K562 (cell line): ENCODE results near the gene CRB2. TPM values are rescaled to one million over a fixed set of nuclear protein-coding genes. Genes with fewer than 3 reads are reported as not detected.

Experiments
- ATF4 ChIP-seq: fragments of 450-650 bp; formaldehyde crosslinking; IDR thresholded peaks from 2 replicates; pipeline ENCODE4 v1.4.0; 2022; ENCODE audit warnings: mild to moderate bottlenecking, moderate library complexity
- BACH1 ChIP-seq: fragments of 200-800 bp; sonication (Bioruptor generic); IDR thresholded peaks from 2 replicates; pipeline ENCODE4 v1.6.1; 2016; ENCODE audit warnings: missing genetic modification characterization, missing compliant biosample characterization
- BCOR ChIP-seq: fragments of 450-650 bp; IDR thresholded peaks from 2 replicates; pipeline ENCODE4 v1.6.1; 2016
- BRD9 ChIP-seq: fragments of 450-650 bp; IDR thresholded peaks from 2 replicates; pipeline ENCODE4 v1.6.1; 2018; ENCODE audit warnings: low read depth; ENCODE audit not compliant: partially characterized antibody
- CC2D1A ChIP-seq: fragments of 450-650 bp; IDR thresholded peaks from 2 replicates; pipeline ENCODE4 v1.6.1; 2017; ENCODE audit warnings: mild to moderate bottlenecking
- CREB1 ChIP-seq, 2 experiments: sonication (generic) in 1 of 2; formaldehyde crosslinking in 1 of 2; IDR thresholded peaks; 2 replicates each; pipeline versions ENCODE4 v1.6.1 to v1.8.0; 2012 to 2022; ENCODE audit warnings: inconsistent platforms in 1 of 2, mild to moderate bottlenecking in 1 of 2, missing genetic modification reagents in 1 of 2, moderate library complexity in 1 of 2
- DNMT1 ChIP-seq: fragments of 450-650 bp; IDR thresholded peaks from 2 replicates; pipeline ENCODE4 v1.6.1; 2016; ENCODE audit warnings: antibody characterized with exemption, mild to moderate bottlenecking
- FOXM1 ChIP-seq, 2 experiments: fragments of 450-650 bp in 1 of 2; sonication (generic) in 1 of 2; formaldehyde crosslinking in 1 of 2; IDR thresholded peaks; 2 replicates each; pipeline versions ENCODE4 v1.6.1 to v1.9.0; 2017 to 2022; ENCODE audit warnings: low read depth in 2 of 2, mild to moderate bottlenecking in 2 of 2, missing genetic modification reagents in 1 of 2, moderate library complexity in 1 of 2
- KDM1A ChIP-seq, 2 experiments: fragments of 450-650 bp; IDR thresholded peaks; 2 replicates each; pipeline ENCODE4 v1.6.1; 2016; ENCODE audit warnings: mild to moderate bottlenecking in 2 of 2
- MIER1 ChIP-seq: fragments of 450-650 bp; IDR thresholded peaks from 2 replicates; pipeline ENCODE4 v1.6.1; 2016; ENCODE audit warnings: antibody characterized with exemption, mild to moderate bottlenecking, low read depth
- RBM25 ChIP-seq: fragments of 200-400 bp; formaldehyde crosslinking; IDR thresholded peaks from 2 replicates; pipeline ENCODE4 v1.6.1; 2018; ENCODE audit warnings: low read length, low read depth, moderate library complexity; ENCODE audit not compliant: severe bottlenecking
- SRF ChIP-seq, 2 experiments: fragments of 250-450, 450-650 bp in 1 of 2; sonication (Bioruptor Pico) in 1 of 2; sonication (generic) in 1 of 2; formaldehyde crosslinking; IDR thresholded peaks; 2 replicates each; pipeline versions ENCODE4 v1.5.0 to v1.5.1; 2020 to 2022; ENCODE audit warnings: mild to moderate bottlenecking in 1 of 2, missing genetic modification reagents in 1 of 2
- STAT5A ChIP-seq: IDR thresholded peaks from 2 replicates; pipeline ENCODE4 v1.6.1; 2012; ENCODE audit warnings: low read length, inconsistent platforms, borderline replicate concordance
- TGIF2 ChIP-seq: sonication (generic); formaldehyde crosslinking; IDR thresholded peaks from 2 replicates; pipeline ENCODE4 v1.8.1; 2022; ENCODE audit warnings: mild to moderate bottlenecking, missing genetic modification reagents, moderate library complexity
- ZBED1 ChIP-seq: IDR thresholded peaks from 2 replicates; pipeline ENCODE4 v1.6.1; 2014
- ZFP36 ChIP-seq: fragments of 150-350 bp; IDR thresholded peaks from 2 replicates; pipeline ENCODE4 v1.6.1; 2018; ENCODE audit warnings: low read length, low read depth; ENCODE audit not compliant: partially characterized antibody
- ZNF184 ChIP-seq: sonication (generic); formaldehyde crosslinking; IDR thresholded peaks from 2 replicates; pipeline ENCODE4 v1.5.0; 2020; ENCODE audit warnings: missing genetic modification reagents
- ZNF217 ChIP-seq: sonication (generic); formaldehyde crosslinking; IDR thresholded peaks from 2 replicates; pipeline ENCODE4 v1.8.0; 2022; ENCODE audit warnings: mild to moderate bottlenecking, missing genetic modification reagents
- ZNF282 ChIP-seq: sonication (generic); formaldehyde crosslinking; IDR thresholded peaks from 2 replicates; pipeline ENCODE4 v1.8.1; 2023; ENCODE audit warnings: missing genetic modification reagents
- ZSCAN29 ChIP-seq: fragments of 450-650 bp; IDR thresholded peaks from 2 replicates; pipeline ENCODE4 v1.6.1; 2017
- polyA plus RNA-seq, 8 experiments: library from polyadenylated mRNA; depleted of rRNA in 4 of 8; stranded (reverse) in 5 of 8; unstranded in 3 of 8; fragments of >200 nt; fragmentation: Nextera tagmentation in 2 of 8; fragmentation: Illumina TruSeq in 1 of 8; extraction: Ambion mirVana in 2 of 8; extraction: Trizol in 1 of 8; gene quantifications; 2 replicates each; pipeline versions ENCODE4 v1.2.1 to v1.2.3, GENCODE V29; 2011 to 2014; ENCODE audit warnings: inconsistent platforms in 1 of 8, missing spikeins in 1 of 8
- total RNA-seq, 7 experiments: library from RNA; depleted of rRNA in 6 of 7; stranded (reverse); fragments of >200 nt in 6 of 7; fragmentation: Illumina TruSeq in 2 of 7; extraction: Trizol in 2 of 7; gene quantifications; 2 replicates each; pipeline versions ENCODE4 v1.2.1 to v1.2.3, GENCODE V29; 2011 to 2021; ENCODE audit warnings: low replicate concordance in 1 of 7
- TF ChIP-seq, protein P1 (sequence below): fragments of 450-650 bp; IDR thresholded peaks from 2 replicates; pipeline ENCODE4 v1.6.1; 2016; ENCODE audit warnings: antibody characterized with exemption
- TF ChIP-seq, protein P2 (sequence below): fragments of 450-650 bp; IDR thresholded peaks from 2 replicates; pipeline ENCODE4 v1.6.1; 2017; ENCODE audit warnings: antibody characterized with exemption, mild to moderate bottlenecking
- TF ChIP-seq, protein P3 (sequence below): fragments of 250-450 bp; sonication (Bioruptor Pico); IDR thresholded peaks from 2 replicates; pipeline ENCODE4 v1.8.0; 2021; ENCODE audit warnings: borderline replicate concordance, mild to moderate bottlenecking, moderate library complexity; ENCODE audit not compliant: poor library complexity, severe bottlenecking

Gene CRB2
- total and polyA plus RNA-seq, 9 of the 15 experiments (the other 6 are each of a cell fraction or from before 2014, with no cell fraction given) = 0.13 to 1.2 (median 0.25) TPM; not detected in 2

- TF ChIP-seq, protein P1, sequence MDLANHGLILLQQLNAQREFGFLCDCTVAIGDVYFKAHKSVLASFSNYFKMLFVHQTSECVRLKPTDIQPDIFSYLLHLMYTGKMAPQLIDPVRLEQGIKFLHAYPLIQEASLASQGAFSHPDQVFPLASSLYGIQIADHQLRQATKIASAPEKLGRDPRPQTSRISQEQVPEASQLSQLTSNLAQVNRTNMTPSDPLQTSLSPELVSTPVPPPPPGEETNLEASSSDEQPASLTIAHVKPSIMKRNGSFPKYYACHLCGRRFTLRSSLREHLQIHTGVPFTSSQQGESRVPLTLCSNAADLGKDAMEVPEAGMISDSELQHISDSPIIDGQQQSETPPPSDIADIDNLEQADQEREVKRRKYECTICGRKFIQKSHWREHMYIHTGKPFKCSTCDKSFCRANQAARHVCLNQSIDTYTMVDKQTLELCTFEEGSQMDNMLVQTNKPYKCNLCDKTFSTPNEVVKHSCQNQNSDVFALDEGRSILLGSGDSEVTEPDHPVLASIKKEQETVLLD = no peak
- TF ChIP-seq ZNF184 (CRISPR knock-in tag) (no peak), BRD9 (no peak), MIER1 (no peak), STAT5A (no peak), RBM25 (peak; percentile 86), ZBED1 (no peak), DNMT1 (no peak), BACH1 (no peak), FOXM1 (IDR thresholded peaks at IDR 0.05; ENCODE audit: low read depth) (no peak), FOXM1 (CRISPR knock-in tag; IDR thresholded peaks at IDR 0.05; ENCODE audit: low read depth) (no peak), CREB1 (IDR thresholded peaks at IDR 0.05) (no peak), CREB1 (CRISPR knock-in tag; IDR thresholded peaks at IDR 0.05) (no peak), BCOR (peak; percentile 74; the same call in 1 of the 2 replicates), KDM1A (IDR thresholded peaks at IDR 0.05) (peak in 1 of 2 experiments; percentile 28; a peak in 1 of 4 replicates), ZNF282 (no peak), ATF4 (CRISPR knock-in tag) (no peak), TGIF2 (CRISPR knock-in tag) (no peak), ZFP36 (peak; percentile 73), ZSCAN29 (no peak), CC2D1A (no peak), ZNF217 (CRISPR knock-in tag) (no peak), SRF (CRISPR knock-in tag; IDR thresholded peaks at IDR 0.05) (no peak)
- TF ChIP-seq, protein P2, sequence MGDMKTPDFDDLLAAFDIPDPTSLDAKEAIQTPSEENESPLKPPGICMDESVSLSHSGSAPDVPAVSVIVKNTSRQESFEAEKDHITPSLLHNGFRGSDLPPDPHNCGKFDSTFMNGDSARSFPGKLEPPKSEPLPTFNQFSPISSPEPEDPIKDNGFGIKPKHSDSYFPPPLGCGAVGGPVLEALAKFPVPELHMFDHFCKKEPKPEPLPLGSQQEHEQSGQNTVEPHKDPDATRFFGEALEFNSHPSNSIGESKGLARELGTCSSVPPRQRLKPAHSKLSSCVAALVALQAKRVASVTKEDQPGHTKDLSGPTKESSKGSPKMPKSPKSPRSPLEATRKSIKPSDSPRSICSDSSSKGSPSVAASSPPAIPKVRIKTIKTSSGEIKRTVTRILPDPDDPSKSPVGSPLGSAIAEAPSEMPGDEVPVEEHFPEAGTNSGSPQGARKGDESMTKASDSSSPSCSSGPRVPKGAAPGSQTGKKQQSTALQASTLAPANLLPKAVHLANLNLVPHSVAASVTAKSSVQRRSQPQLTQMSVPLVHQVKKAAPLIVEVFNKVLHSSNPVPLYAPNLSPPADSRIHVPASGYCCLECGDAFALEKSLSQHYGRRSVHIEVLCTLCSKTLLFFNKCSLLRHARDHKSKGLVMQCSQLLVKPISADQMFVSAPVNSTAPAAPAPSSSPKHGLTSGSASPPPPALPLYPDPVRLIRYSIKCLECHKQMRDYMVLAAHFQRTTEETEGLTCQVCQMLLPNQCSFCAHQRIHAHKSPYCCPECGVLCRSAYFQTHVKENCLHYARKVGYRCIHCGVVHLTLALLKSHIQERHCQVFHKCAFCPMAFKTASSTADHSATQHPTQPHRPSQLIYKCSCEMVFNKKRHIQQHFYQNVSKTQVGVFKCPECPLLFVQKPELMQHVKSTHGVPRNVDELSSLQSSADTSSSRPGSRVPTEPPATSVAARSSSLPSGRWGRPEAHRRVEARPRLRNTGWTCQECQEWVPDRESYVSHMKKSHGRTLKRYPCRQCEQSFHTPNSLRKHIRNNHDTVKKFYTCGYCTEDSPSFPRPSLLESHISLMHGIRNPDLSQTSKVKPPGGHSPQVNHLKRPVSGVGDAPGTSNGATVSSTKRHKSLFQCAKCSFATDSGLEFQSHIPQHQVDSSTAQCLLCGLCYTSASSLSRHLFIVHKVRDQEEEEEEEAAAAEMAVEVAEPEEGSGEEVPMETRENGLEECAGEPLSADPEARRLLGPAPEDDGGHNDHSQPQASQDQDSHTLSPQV = no peak
- TF ChIP-seq, protein P3, sequence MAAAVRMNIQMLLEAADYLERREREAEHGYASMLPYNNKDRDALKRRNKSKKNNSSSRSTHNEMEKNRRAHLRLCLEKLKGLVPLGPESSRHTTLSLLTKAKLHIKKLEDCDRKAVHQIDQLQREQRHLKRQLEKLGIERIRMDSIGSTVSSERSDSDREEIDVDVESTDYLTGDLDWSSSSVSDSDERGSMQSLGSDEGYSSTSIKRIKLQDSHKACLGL (CRISPR knock-in tag) = no peak
Measured at GRCh38 chr9:123424552-123425225, 68.7 kb downstream of the CRB2 start (continued).
